ENCODE data around the gene CHN1.

CHN1 gene

DNA sequence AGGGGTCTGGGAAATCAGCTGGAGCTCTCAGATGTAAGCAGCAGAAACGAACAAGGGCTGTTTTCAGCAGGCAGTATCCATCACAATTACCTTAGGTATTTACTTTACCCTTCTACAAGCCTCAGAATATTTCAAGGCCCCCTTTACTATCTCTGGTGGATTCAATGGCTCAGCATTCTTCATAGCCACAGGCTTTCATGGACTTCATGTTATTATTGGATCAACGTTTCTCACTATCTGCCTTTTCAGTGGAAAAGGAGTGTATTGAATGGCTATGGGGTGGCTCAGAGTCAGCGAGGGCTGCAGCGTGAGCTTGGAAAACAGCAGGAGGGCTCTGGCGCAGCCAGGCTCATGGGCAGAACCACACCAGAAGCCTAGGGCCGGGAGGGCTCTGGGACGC lies 224.3 kb downstream of the CHN1 start:
- Histone ChIP-seq H3K4me3 (no peak overlapping the region), H3K27ac (no peak overlapping the region)
- no peak for DNase-seq (ENCODE audit: low spot score)
- TF ChIP-seq, protein P1, sequence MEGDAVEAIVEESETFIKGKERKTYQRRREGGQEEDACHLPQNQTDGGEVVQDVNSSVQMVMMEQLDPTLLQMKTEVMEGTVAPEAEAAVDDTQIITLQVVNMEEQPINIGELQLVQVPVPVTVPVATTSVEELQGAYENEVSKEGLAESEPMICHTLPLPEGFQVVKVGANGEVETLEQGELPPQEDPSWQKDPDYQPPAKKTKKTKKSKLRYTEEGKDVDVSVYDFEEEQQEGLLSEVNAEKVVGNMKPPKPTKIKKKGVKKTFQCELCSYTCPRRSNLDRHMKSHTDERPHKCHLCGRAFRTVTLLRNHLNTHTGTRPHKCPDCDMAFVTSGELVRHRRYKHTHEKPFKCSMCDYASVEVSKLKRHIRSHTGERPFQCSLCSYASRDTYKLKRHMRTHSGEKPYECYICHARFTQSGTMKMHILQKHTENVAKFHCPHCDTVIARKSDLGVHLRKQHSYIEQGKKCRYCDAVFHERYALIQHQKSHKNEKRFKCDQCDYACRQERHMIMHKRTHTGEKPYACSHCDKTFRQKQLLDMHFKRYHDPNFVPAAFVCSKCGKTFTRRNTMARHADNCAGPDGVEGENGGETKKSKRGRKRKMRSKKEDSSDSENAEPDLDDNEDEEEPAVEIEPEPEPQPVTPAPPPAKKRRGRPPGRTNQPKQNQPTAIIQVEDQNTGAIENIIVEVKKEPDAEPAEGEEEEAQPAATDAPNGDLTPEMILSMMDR (IDR thresholded peaks at IDR 0.05), result no peak

DNA sequence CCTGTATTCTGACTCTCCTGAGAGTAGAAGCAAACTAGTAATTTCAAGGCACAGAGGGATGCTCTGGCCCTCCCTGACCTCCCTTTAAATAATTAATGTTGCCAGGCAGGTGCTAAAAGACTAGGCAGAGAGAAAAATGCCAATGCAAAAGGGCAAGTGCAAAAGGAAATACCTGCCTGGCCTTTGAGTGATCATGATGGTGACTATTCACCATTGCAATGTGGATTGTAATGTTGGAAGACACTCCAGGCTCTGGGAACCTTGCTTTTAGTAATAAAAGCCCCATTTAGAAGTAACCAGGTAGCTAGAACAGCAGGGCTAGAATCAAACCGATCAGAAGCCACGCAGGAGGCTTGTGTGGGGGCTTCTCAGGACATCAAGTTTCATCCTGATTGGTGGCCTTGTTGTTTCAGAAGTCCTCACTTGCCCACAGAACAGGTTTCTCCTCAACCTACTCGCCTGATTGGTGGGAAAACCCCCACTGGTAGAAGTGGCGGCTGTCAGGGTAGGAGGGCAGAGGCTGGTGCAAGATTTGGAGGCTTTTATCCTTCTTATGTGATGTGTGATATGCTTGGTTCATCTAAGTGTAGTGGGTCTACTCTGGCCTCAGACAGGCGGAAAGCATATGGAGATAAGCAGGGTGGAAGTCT lies 224.9 kb downstream of the CHN1 start:
- H3K27ac ChIP-seq, result no peak overlapping the region
- no peak for DNase-seq (ENCODE audit: low spot score)
- TF ChIP-seq, protein P1 (IDR thresholded peaks at IDR 0.05), result no peak
- no peak overlapping the region for H3K4me3 ChIP-seq

DNA sequence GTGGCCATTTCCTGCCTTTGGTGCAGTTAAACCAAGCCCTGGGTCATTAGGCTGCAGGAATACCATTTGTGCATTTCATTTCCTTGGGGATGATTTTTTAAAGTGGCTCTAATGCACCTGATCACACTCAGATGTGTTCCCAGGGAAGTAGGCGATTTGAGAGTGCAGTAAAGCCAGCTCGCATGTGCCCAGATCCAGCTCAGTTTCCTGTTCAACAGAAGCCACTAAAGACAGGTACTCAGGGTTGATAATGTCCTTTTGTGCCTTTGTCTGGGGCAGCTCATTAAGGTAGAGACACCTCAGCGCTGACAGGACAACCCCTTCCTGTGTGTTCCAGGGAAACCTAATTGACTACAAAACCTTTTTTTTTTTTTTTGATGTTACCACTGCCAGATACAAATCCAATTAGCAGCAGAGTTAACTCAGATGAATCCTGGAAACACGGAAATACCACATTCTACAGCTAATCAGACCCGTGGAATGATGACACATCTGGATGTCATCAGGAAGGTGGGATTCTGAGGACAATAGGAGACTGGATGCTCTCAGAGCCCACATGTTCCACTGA lies 225.7 kb downstream of the CHN1 start:
- TF ChIP-seq, protein P1 (IDR thresholded peaks at IDR 0.05), result no peak

GRCh38 chr2:174778085-174778981 lies 226.8 kb downstream of the CHN1 start:
- no peak overlapping the region for H3K27ac ChIP-seq
- no peak overlapping the region for H3K4me3 ChIP-seq
- TF ChIP-seq, protein P1 (IDR thresholded peaks at IDR 0.05), result no peak
- no peak for DNase-seq (ENCODE audit: low spot score)

More for the DNA sequence above, 225.7 kb downstream of the CHN1 start:
- Histone ChIP-seq H3K4me3 (no peak overlapping the region), H3K27ac (no peak overlapping the region)
- DNase-seq (ENCODE audit: low spot score), result no peak

GRCh38 chr2:174777347-174778084 lies 227.7 kb downstream of the CHN1 start:
- TF ChIP-seq, protein P1 (IDR thresholded peaks at IDR 0.05), result no peak
- no peak overlapping the region for H3K4me3 ChIP-seq
- DNase-seq (ENCODE audit: low spot score), result no peak
- no peak overlapping the region for H3K27ac ChIP-seq

DNA sequence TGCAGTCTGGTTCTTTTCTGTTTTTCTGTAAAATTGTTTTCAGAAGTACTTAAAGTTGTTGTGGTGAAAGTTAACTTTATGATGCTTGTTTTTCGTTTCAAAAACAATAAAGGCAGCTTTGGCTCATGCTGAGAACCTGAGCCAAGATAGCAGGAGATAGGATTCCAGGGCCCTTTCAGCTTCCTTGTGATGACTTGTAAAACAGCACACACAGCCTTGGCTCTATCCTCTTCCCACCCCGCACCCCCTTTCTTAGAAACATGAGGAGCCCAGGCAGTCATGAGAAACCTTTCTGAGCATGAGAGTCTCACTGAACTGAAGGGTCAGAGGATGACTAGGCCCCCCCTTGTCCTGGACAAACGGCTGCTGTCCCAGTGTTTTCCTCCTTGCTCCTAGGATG lies 228.5 kb downstream of the CHN1 start:
- TF ChIP-seq, protein P1 (IDR thresholded peaks at IDR 0.05), result no peak

More for the DNA sequence above, 228.5 kb downstream of the CHN1 start:
- Histone ChIP-seq H3K4me3 (no peak overlapping the region), H3K27ac (no peak overlapping the region)
- no peak for DNase-seq (ENCODE audit: low spot score)
